WTC11 (cell line): ENCODE data around the gene BAG3. TPM values are rescaled to one million over a fixed set of nuclear protein-coding genes. Genes with fewer than 3 reads are reported as not detected.

Experiments
- ATAC-seq: fragments of 200-7000 bp; cut with Tn5 transposase; 2 replicates; pipeline ENCODE4 v1.10.0; 2021; ENCODE audit warnings: mild to moderate bottlenecking, moderate library complexity
- CTCF ChIA-PET: fragments of 300-600 bp; sonication (Branson Sonifier 250); formaldehyde crosslinking; loops from one replicate; lab custom pipeline; 2021; ENCODE audit warnings: antibody characterized with exemption; lab: Charles Lee
- POLR2A ChIA-PET: fragments of 350-600 bp; sonication (Branson Sonifier 250); formaldehyde crosslinking; loops from one replicate; lab custom pipeline; 2021; ENCODE audit warnings: antibody characterized with exemption; lab: Charles Lee
- DNase-seq: peaks from one replicate; pipeline ENCODE4 v3.0.0; 2021; ENCODE audit warnings: low spot score
- H3K27ac Mint-ChIP-seq: 2 replicates; pipeline ENCODE4 v1.8.0; 2021; ENCODE audit warnings: mixed read lengths
- H3K27me3 Mint-ChIP-seq: 2 replicates; pipeline ENCODE4 v1.8.0; 2021; ENCODE audit warnings: low read depth, mild to moderate bottlenecking, moderate library complexity, mixed read lengths
- H3K36me3 Mint-ChIP-seq: 2 replicates; pipeline ENCODE4 v1.8.0; 2021; ENCODE audit warnings: mixed read lengths
- H3K4me1 Mint-ChIP-seq: 2 replicates; pipeline ENCODE4 v1.8.0; 2022; ENCODE audit warnings: mixed read lengths
- H3K4me3 Mint-ChIP-seq: 2 replicates; pipeline ENCODE4 v1.8.0; 2021; ENCODE audit warnings: mild to moderate bottlenecking, moderate library complexity, mixed read lengths
- H3K9me3 Mint-ChIP-seq: 2 replicates; pipeline ENCODE4 v1.8.0; 2021; ENCODE audit warnings: mixed read lengths
- ATF3 ChIP-seq: sonication (generic); formaldehyde crosslinking; conservative IDR thresholded peaks from 2 replicates; pipeline ENCODE4 v1.8.1; 2022; ENCODE audit warnings: mild to moderate bottlenecking, missing genetic modification reagents
- CBFB ChIP-seq: sonication (generic); formaldehyde crosslinking; IDR thresholded peaks from 2 replicates; pipeline ENCODE4 v1.8.1; 2022; ENCODE audit warnings: mild to moderate bottlenecking, low read depth, missing genetic modification reagents
- CREB1 ChIP-seq: sonication (generic); formaldehyde crosslinking; IDR thresholded peaks from 2 replicates; pipeline ENCODE4 v1.8.0; 2023; ENCODE audit warnings: mild to moderate bottlenecking, missing genetic modification reagents
- E2F5 ChIP-seq: sonication (generic); formaldehyde crosslinking; IDR thresholded peaks from 2 replicates; pipeline ENCODE4 v1.8.1; 2022; ENCODE audit warnings: mild to moderate bottlenecking, moderate library complexity, missing genetic modification reagents
- ESRRA ChIP-seq: sonication (generic); formaldehyde crosslinking; IDR thresholded peaks from 2 replicates; pipeline ENCODE4 v1.8.1; 2022; ENCODE audit warnings: mild to moderate bottlenecking, missing genetic modification reagents, borderline replicate concordance
- FOXK1 ChIP-seq: sonication (generic); formaldehyde crosslinking; IDR thresholded peaks from 2 replicates; pipeline ENCODE4 v1.8.0; 2022; ENCODE audit warnings: mild to moderate bottlenecking, moderate library complexity, missing genetic modification reagents
- JAZF1 ChIP-seq: fragments of 250-450 bp; sonication (Bioruptor Pico); IDR thresholded peaks from 2 replicates; pipeline ENCODE4 v1.9.0; 2021; ENCODE audit warnings: moderate library complexity, mild to moderate bottlenecking, inconsistent platforms
- JUN ChIP-seq: sonication (generic); formaldehyde crosslinking; IDR thresholded peaks from 2 replicates; pipeline ENCODE4 v1.8.0; 2023; ENCODE audit warnings: mild to moderate bottlenecking, missing genetic modification reagents
- NR3C1 ChIP-seq: sonication (generic); formaldehyde crosslinking; conservative IDR thresholded peaks from 2 replicates; pipeline ENCODE4 v1.8.1; 2023; ENCODE audit warnings: low read depth, mild to moderate bottlenecking, missing genetic modification reagents
- RELA ChIP-seq: sonication (generic); formaldehyde crosslinking; IDR thresholded peaks from 2 replicates; pipeline ENCODE4 v1.8.1; 2022; ENCODE audit warnings: missing genetic modification reagents, mild to moderate bottlenecking, borderline replicate concordance
- SMAD3 ChIP-seq: sonication (generic); formaldehyde crosslinking; IDR thresholded peaks from 2 replicates; pipeline ENCODE4 v1.8.0; 2022; ENCODE audit warnings: missing genetic modification reagents, mild to moderate bottlenecking, borderline replicate concordance
- SP1 ChIP-seq: sonication (generic); formaldehyde crosslinking; conservative IDR thresholded peaks from 2 replicates; pipeline ENCODE4 v1.8.1; 2022; ENCODE audit warnings: missing genetic modification reagents
- TCF7 ChIP-seq: sonication (generic); formaldehyde crosslinking; IDR thresholded peaks from 2 replicates; pipeline ENCODE4 v1.8.0; 2022; ENCODE audit warnings: mild to moderate bottlenecking, low read depth, missing genetic modification reagents, moderate library complexity
- ZBTB21 ChIP-seq: sonication (generic); formaldehyde crosslinking; IDR thresholded peaks from 2 replicates; pipeline ENCODE4 v1.8.1; 2023; ENCODE audit warnings: mild to moderate bottlenecking, missing genetic modification reagents, borderline replicate concordance
- ZBTB43 ChIP-seq: sonication (generic); formaldehyde crosslinking; IDR thresholded peaks from 2 replicates; pipeline ENCODE4 v1.8.1; 2023; ENCODE audit warnings: mild to moderate bottlenecking, missing genetic modification reagents
- ZNF138 ChIP-seq: sonication (generic); formaldehyde crosslinking; conservative IDR thresholded peaks from 2 replicates; pipeline ENCODE4 v1.8.1; 2022; ENCODE audit warnings: mild to moderate bottlenecking, moderate library complexity, missing genetic modification reagents
- ZNF219 ChIP-seq: sonication (generic); formaldehyde crosslinking; IDR thresholded peaks from 2 replicates; pipeline ENCODE4 v1.8.0; 2023; ENCODE audit warnings: missing genetic modification reagents, mild to moderate bottlenecking, borderline replicate concordance
- ZNF232 ChIP-seq: sonication (generic); formaldehyde crosslinking; IDR thresholded peaks from 2 replicates; pipeline ENCODE4 v1.8.0; 2022; ENCODE audit warnings: mild to moderate bottlenecking, missing genetic modification reagents
- ZNF263 ChIP-seq: sonication (generic); formaldehyde crosslinking; IDR thresholded peaks from 2 replicates; pipeline ENCODE4 v1.8.1; 2022; ENCODE audit warnings: low read depth, mild to moderate bottlenecking, moderate library complexity, missing genetic modification reagents
- ZNF281 ChIP-seq: sonication (generic); formaldehyde crosslinking; IDR thresholded peaks from 2 replicates; pipeline ENCODE4 v1.8.0; 2023; ENCODE audit warnings: mild to moderate bottlenecking, missing genetic modification reagents
- ZNF396 ChIP-seq: fragments of 250-450 bp; sonication (Bioruptor Pico); IDR thresholded peaks from 2 replicates; pipeline ENCODE4 v1.8.0; 2021; ENCODE audit warnings: mild to moderate bottlenecking, moderate library complexity, borderline replicate concordance
- ZNF423 ChIP-seq: fragments of 250-450 bp; sonication (Bioruptor Pico); IDR thresholded peaks from 2 replicates; pipeline ENCODE4 v2.1.2; 2022; ENCODE audit warnings: mild to moderate bottlenecking, moderate library complexity
- ZNF425 ChIP-seq: fragments of 250-450 bp; sonication (Bioruptor Pico); conservative IDR thresholded peaks from 2 replicates; pipeline ENCODE4 v1.9.0; 2021; ENCODE audit warnings: mild to moderate bottlenecking
- ZSCAN18 ChIP-seq: fragments of 250-450 bp; sonication (Bioruptor Pico); IDR thresholded peaks from 2 replicates; pipeline ENCODE4 v2.1.2; 2022; ENCODE audit warnings: mild to moderate bottlenecking, moderate library complexity
- total RNA-seq: library from RNA; stranded (reverse); gene quantifications from 3 replicates; pipeline ENCODE4 v1.2.3, GENCODE V29; 2021

The BAG3 gene
- total RNA-seq, 1 experiment from 2014 or later = 15.7 TPM

GRCh38 chr10:119621078-119621384, 30.1 kb upstream of the BAG3 start:
- Mint-ChIP-seq H3K27me3 (no peaks in the 10 kb centered on the region; the same call in 1 of the 2 replicates), H3K36me3 (no peaks in the 10 kb centered on the region), H3K9me3 (no peaks in the 10 kb centered on the region), H3K4me1 (peaks cover 14% of the 10 kb centered on the region), H3K27ac (no peak overlapping the region), H3K4me3 (no peak overlapping the region)
- DNase-seq (no peak), ATAC-seq (no peak)
- ChIA-PET POLR2A (no interaction called here), CTCF (interaction anchor here (1.2 kb wide), 1 partner anchor 12 kb away, joined by 3 read pairs; no protein-coding TSS in a partner anchor)
- TF ChIP-seq ATF3 (CRISPR knock-in tag) = no peak
- no peak for TF ChIP-seq ESRRA (CRISPR knock-in tag)
- TF ChIP-seq CBFB (CRISPR knock-in tag) = no peak
- no peak for TF ChIP-seq ZNF425 (CRISPR knock-in tag)
- TF ChIP-seq ZNF138 (CRISPR knock-in tag) = no peak
- TF ChIP-seq ZNF263 (CRISPR knock-in tag) = no peak
- no peak for TF ChIP-seq ZNF396 (CRISPR knock-in tag)
- TF ChIP-seq ZNF423 (CRISPR knock-in tag) = no peak
- TF ChIP-seq E2F5 (CRISPR knock-in tag) = no peak
- TF ChIP-seq ZBTB43 (CRISPR knock-in tag) = no peak
- no peak for TF ChIP-seq JAZF1 (CRISPR knock-in tag)
- TF ChIP-seq ZSCAN18 (CRISPR knock-in tag) = no peak
- TF ChIP-seq ZNF219 (CRISPR knock-in tag) = no peak
- TF ChIP-seq SMAD3 (CRISPR knock-in tag) = no peak
- no peak for TF ChIP-seq SP1
- no peak for TF ChIP-seq JUN (CRISPR knock-in tag)

GRCh38 chr10:119625570-119626280, 25.5 kb upstream of the BAG3 start:
- CTCF ChIA-PET = interaction anchor here (0.7 to 1.4 kb wide), 3 partner anchors 18 to 23 kb away, joined by 3 to 5 read pairs (median 3); no protein-coding TSS in a partner anchor
- no peaks in the 10 kb centered on the region; the same call in 1 of the 2 replicates for H3K27me3 Mint-ChIP-seq
- peaks cover 4% of the 10 kb centered on the region for H3K4me1 Mint-ChIP-seq
- H3K27ac Mint-ChIP-seq = no peak overlapping the region
- ATAC-seq (no peak; the same call in 1 of the 2 replicates), DNase-seq (no peak)
- H3K4me3 Mint-ChIP-seq = no peak overlapping the region
- POLR2A ChIA-PET = no interaction called here
- no peaks in the 10 kb centered on the region for H3K36me3 Mint-ChIP-seq
- TF ChIP-seq ZBTB21 (CRISPR knock-in tag) = no peak
- no peak for TF ChIP-seq RELA (CRISPR knock-in tag)
- TF ChIP-seq CREB1 (CRISPR knock-in tag) = no peak
- no peak for TF ChIP-seq NR3C1 (CRISPR knock-in tag)
- TF ChIP-seq ZNF281 = no peak
- no peak for TF ChIP-seq FOXK1 (CRISPR knock-in tag)
- no peak for TF ChIP-seq SMAD3 (CRISPR knock-in tag)
- TF ChIP-seq ZNF232 (CRISPR knock-in tag) = no peak
- no peak for TF ChIP-seq TCF7 (CRISPR knock-in tag)
- no peaks in the 10 kb centered on the region for H3K9me3 Mint-ChIP-seq
